CD4-positive, alpha-beta T cell treated with Interleukin-4 for 1 hour (primary cell): ENCODE measurements around the gene DDHD1.

Source experiments
- DNase-seq, 2 donors: peaks; one replicate each; pipeline ENCODE4 v3.0.0-alpha.2; 2020 to 2022

Gene DDHD1

GRCh38 chr14:53032161-53032803 is 120.8 kb downstream of the DDHD1 start:
- DNase-seq: no peak

GRCh38 chr14:53027562-53027961 is 125.6 kb downstream of the DDHD1 start:
- no peak for DNase-seq

- DNase-seq: no peak
Measured at GRCh38 chr14:53027041-53027440, 126.1 kb downstream of the DDHD1 start.

GRCh38 chr14:53023325-53023724 is 129.8 kb downstream of the DDHD1 start:
- no peak for DNase-seq

- DNase-seq: no peak
Measured at GRCh38 chr14:53022593-53022992, 130.5 kb downstream of the DDHD1 start.

- no peak for DNase-seq
Measured at GRCh38 chr14:53020193-53020932, 132.8 kb downstream of the DDHD1 start.

- DNase-seq: no peak
Measured at GRCh38 chr14:53019406-53019805, 133.7 kb downstream of the DDHD1 start.

- DNase-seq: no peak
Measured at GRCh38 chr14:53017837-53018236, 135.3 kb downstream of the DDHD1 start.

- DNase-seq: no peak
Measured at GRCh38 chr14:53016919-53017318, 136.2 kb downstream of the DDHD1 start.

GRCh38 chr14:53016491-53016890 is 136.6 kb downstream of the DDHD1 start:
- no peak for DNase-seq

- DNase-seq: no peak
Measured at GRCh38 chr14:53011053-53011462, 142.1 kb downstream of the DDHD1 start.

GRCh38 chr14:53010193-53011040 is 142.7 kb downstream of the DDHD1 start:
- DNase-seq: no peak

GRCh38 chr14:53006931-53007562 is 146.1 kb downstream of the DDHD1 start:
- DNase-seq: no peak

GRCh38 chr14:53004976-53005375 is 148.1 kb downstream of the DDHD1 start:
- DNase-seq: no peak

GRCh38 chr14:53003776-53004175 is 149.3 kb downstream of the DDHD1 start:
- DNase-seq: no peak

- DNase-seq: no peak
Measured at GRCh38 chr14:53002576-53002975, 150.5 kb downstream of the DDHD1 start.

GRCh38 chr14:53001787-53002378 is 151.2 kb downstream of the DDHD1 start:
- no peak for DNase-seq

- DNase-seq: no peak
Measured at GRCh38 chr14:52998376-52999015, 154.6 kb downstream of the DDHD1 start.

- no peak for DNase-seq
Measured at GRCh38 chr14:52996493-52996892, 156.6 kb downstream of the DDHD1 start.

- DNase-seq: no peak
Measured at GRCh38 chr14:52995998-52996397, 157.1 kb downstream of the DDHD1 start.

- DNase-seq: no peak
Measured at GRCh38 chr14:52992236-52992870, 160.8 kb downstream of the DDHD1 start.

GRCh38 chr14:52988139-52988538 is 165.0 kb downstream of the DDHD1 start:
- no peak for DNase-seq
